Epithelial cell of esophagus (primary cell): Measurements from ENCODE around the gene KRTAP5-10.
"Not testable (repeated sequence)": the region's sequence is repeated elsewhere in the genome, so short reads cannot be mapped to it uniquely, and the experiment has no call there.

Experiments
- DNase-seq: peaks from one replicate; pipeline ENCODE4 v3.0.0; 2010; ENCODE audit warnings: low read depth
- H3K4me3 ChIP-seq: 2 replicates; pipeline ENCODE4 v1.5.1; 2011; ENCODE audit warnings: mild to moderate bottlenecking, low read length, control low read depth
- CTCF ChIP-seq: IDR thresholded peaks from 2 replicates; pipeline ENCODE4 v1.5.1; 2011; ENCODE audit warnings: low read depth, mild to moderate bottlenecking, low read length, control low read depth, inconsistent platforms; ENCODE audit not compliant: insufficient read depth; ENCODE audit errors: missing control alignments

The KRTAP5-10 gene, protein sequence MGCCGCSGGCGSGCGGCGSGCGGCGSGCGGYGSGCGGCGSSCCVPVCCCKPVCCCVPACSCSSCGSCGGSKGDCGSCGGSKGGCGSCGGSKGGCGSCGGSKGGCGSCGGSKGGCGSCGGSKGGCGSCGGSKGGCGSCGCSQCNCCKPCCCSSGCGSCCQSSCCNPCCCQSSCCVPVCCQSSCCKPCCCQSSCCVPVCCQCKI

DNA sequence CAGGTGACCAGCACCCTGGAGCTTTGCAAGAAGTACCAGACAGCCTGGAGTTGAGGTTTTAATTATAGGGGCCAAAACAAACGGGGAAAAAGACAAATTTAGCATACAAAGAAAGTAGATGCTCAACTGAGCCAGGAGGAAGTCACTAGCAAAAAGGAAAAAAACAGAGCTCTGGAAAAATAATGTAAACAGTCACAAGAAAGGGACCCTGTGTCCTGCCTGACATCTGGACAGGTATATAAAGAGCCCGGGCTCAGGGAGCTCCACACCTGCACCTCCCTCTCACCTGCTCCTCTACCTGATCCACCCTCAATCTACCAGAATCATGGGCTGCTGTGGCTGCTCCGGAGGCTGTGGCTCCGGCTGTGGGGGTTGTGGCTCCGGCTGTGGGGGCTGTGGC is at the start of gene KRTAP5-10:
KRTAP5-10 (plus strand) TSS at position 301 of the 400 bp plus-strand sequence; CDS start at position 326, 25 bp downstream.
- no peak for DNase-seq
- H3K4me3 ChIP-seq = no peak within 1 kb of the TSS
- TF ChIP-seq CTCF = no peak

GRCh38 chr11:71518506-71519471 is 46.6 kb upstream of the KRTAP5-10 start:
- DNase-seq = no peak
- TF ChIP-seq CTCF = no peak
- no peak overlapping the region for H3K4me3 ChIP-seq

DNA sequence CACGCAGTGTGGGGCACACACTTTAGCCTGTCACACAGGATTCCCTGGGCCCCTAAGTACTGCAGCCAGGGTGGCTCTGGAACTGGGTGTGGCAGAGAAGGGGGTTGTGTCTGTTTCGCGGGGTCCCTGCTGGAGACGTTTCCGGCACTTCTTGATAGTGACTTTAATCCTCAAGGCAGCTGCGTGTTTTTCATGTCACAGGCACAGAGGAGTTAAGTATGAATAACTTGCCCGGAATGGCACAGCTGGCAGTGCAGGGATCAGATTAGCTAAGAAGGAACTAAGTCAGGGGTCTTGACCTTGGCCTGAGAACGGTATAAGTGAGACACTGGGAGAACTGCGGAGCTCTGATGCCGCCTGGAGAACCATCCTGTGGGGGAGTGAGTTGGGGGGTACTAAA is 45.8 kb upstream of the KRTAP5-10 start:
- no peak for TF ChIP-seq CTCF
- no peak overlapping the region for H3K4me3 ChIP-seq
- DNase-seq = no peak

- no peak overlapping the region for H3K4me3 ChIP-seq
- no peak for DNase-seq
Measured at GRCh38 chr11:71525188-71525937, 40.0 kb upstream of the KRTAP5-10 start.

DNA sequence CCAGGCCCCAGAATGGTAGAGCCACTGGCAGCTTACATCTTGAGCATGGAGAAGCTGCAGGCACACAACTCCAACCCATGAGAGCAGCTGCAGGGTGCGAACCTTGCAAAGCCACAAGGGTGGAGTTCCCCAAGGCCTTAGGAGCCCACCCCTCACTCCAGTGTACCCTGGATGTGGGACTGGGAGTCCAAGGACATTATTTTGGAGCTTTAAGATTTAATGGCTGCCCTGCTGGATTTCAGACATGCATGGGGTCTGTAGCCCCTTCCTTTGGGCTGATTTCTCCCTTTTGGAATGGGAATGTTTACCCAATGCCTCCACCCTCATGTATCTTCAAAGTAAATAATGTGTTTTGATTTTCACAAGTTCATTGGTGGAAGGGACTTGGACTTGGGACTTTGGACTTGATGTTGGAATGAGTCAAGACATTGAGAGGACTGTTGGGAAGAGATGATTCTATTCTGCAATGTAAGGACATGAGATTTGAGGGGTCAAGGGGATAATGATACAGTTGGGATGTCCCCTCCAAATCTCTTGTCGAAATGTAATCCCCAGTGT is 39.3 kb upstream of the KRTAP5-10 start:
- no peak for TF ChIP-seq CTCF
- H3K4me3 ChIP-seq = no peak overlapping the region
- DNase-seq = no peak

More at GRCh38 chr11:71525188-71525937, 40.0 kb upstream of the KRTAP5-10 start:
- TF ChIP-seq CTCF = no peak

DNA sequence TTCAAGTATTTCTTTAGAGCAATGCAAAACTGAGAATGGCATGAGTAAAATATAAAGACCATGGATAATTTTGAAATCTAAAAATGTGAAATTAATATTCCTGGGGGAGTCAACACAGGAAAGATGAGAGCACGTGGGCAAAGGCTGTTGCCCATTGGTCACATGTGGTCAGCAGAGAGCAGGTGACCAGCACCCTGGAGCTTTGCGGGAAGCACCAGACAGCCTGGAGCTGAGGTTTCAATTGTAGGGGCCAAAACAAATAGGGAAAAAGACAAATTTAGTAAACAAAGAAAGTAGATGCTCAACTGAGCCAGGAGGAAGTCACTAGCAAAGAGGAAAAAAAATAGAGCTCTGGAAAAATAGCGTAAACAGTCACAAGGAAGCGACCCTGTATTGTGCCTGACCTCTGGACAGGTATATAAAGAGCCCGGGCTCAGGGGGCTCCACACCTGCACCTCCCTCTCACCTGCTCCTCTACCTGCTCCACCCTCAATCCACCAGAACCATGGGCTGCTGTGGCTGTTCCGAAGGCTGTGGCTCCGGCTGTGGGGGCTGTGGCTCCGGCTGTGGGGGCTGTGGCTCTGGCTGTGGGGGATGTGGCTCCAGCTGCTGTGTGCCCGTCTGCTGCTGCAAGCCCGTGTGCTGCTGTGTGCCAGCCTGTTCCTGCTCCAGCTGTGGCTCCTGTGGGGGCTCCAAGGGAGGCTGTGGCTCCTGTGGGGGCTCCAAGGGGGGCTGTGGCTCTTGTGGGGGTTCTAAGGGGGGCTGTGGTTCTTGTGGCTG is 38.4 kb upstream of the KRTAP5-10 start, which contains the start of gene KRTAP5-7:
KRTAP5-7 (plus strand) TSS at position 472 of the 780 bp plus-strand sequence; CDS start at position 506, 34 bp downstream.
- not testable (repeated sequence) for DNase-seq, H3K4me3 ChIP-seq
